B cell (primary cell): Measurements from ENCODE around the gene NBPF11. TPM values are rescaled to one million over a fixed set of nuclear protein-coding genes. Genes with fewer than 3 reads are reported as not detected.

Source experiments
- ATAC-seq: fragments of 200-7000 bp; cut with Tn5 transposase; one replicate; pipeline ENCODE4 v1.10.0; 2021; ENCODE audit warnings: low read depth, mild to moderate bottlenecking, moderate number of reproducible peaks, moderate library complexity
- CTCF ChIA-PET: fragments of 350-600 bp; sonication (Branson Sonifier 250); formaldehyde crosslinking; loops from one replicate; lab custom pipeline; 2021; ENCODE audit warnings: antibody characterized with exemption, inconsistent platforms; lab: Charles Lee
- POLR2A ChIA-PET: fragments of 350-600 bp; sonication (Branson Sonifier 250); formaldehyde crosslinking; loops from one replicate; lab custom pipeline; 2021; ENCODE audit warnings: antibody characterized with exemption; lab: Charles Lee
- DNase-seq: peaks from one replicate; pipeline ENCODE4 v3.0.0; 2013
- H2AFZ ChIP-seq: 2 replicates; pipeline ENCODE4 v1.6.1; 2012; ENCODE audit warnings: mild to moderate bottlenecking, low read depth, low read length; ENCODE audit not compliant: insufficient read depth, poor library complexity, severe bottlenecking
- H3K27ac ChIP-seq, 2 donors: 1 replicate in 1 of 2; 2 replicates in 1 of 2; pipeline ENCODE4 v1.5.1; 2012 to 2013; ENCODE audit warnings: low read length in 2 of 2, mild to moderate bottlenecking in 2 of 2, moderate library complexity in 1 of 2
- H3K27me3 ChIP-seq, 4 experiments: fragments of 200-600 bp in 1 of 4; sonication (generic) in 1 of 4; replicated peaks in 1 of 4; 1 replicate in 2 of 4; 2 replicates in 2 of 4; pipeline versions ENCODE4 v1.6.1 to v1.7.0; 2013 to 2016; ENCODE audit warnings: low read length in 3 of 4, mild to moderate bottlenecking in 2 of 4, mixed read lengths in 1 of 4, moderate library complexity in 1 of 4; ENCODE audit not compliant: insufficient read depth in 4 of 4, control insufficient read depth in 3 of 4; ENCODE audit errors: control extremely low read depth in 1 of 4
- H3K36me3 ChIP-seq, 2 experiments: replicated peaks in 1 of 2; 1 replicate in 1 of 2; 2 replicates in 1 of 2; pipeline versions ENCODE4 v1.6.1 to v1.7.1; 2013; ENCODE audit warnings: low read length in 1 of 2; ENCODE audit not compliant: insufficient read depth in 2 of 2, control insufficient read depth in 1 of 2; ENCODE audit errors: control extremely low read depth in 1 of 2, extremely low read depth in 1 of 2
- H3K4me1 ChIP-seq, 2 donors: fragments of 200-600 bp in 1 of 2; sonication (generic) in 1 of 2; 1 replicate in 1 of 2; 2 replicates in 1 of 2; pipeline versions ENCODE4 v1.5.1 to v1.6.1; 2013 to 2017; ENCODE audit warnings: low read length in 2 of 2; ENCODE audit not compliant: control insufficient read depth in 2 of 2, insufficient read depth in 2 of 2
- H3K4me2 ChIP-seq: replicated peaks from 2 replicates; pipeline ENCODE3; 2012; ENCODE audit warnings: mild to moderate bottlenecking, low read depth, low read length; ENCODE audit not compliant: poor library complexity, severe bottlenecking
- H3K4me3 ChIP-seq, 5 experiments: fragments of 200-600 bp in 1 of 5; sonication (generic) in 1 of 5; 1 replicate in 3 of 5; 2 replicates in 2 of 5; pipeline versions ENCODE4 v1.5.1 to v1.7.0; 2011 to 2016; ENCODE audit warnings: low read length in 4 of 5, mild to moderate bottlenecking in 4 of 5, low read depth in 2 of 5, control low read depth in 1 of 5, moderate library complexity in 1 of 5; ENCODE audit not compliant: insufficient read depth in 1 of 5; ENCODE audit errors: control extremely low read depth in 1 of 5, extremely low read depth in 1 of 5
- H3K79me2 ChIP-seq: fragments of 200-600 bp; sonication (generic); one replicate; pipeline ENCODE4 v1.6.0; 2016; ENCODE audit warnings: low read length; ENCODE audit not compliant: control insufficient read depth, insufficient read depth
- H3K9ac ChIP-seq: fragments of 200-600 bp; sonication (generic); 2 replicates; pipeline ENCODE4 v1.6.1; 2017; ENCODE audit warnings: mild to moderate bottlenecking, low read length, moderate library complexity
- H3K9me3 ChIP-seq, 3 donors: one replicate each; pipeline versions ENCODE4 v1.6.1 to v1.7.1; 2013; ENCODE audit warnings: low read length in 2 of 3; ENCODE audit not compliant: control insufficient read depth in 2 of 3, insufficient read depth in 1 of 3; ENCODE audit errors: control extremely low read depth in 1 of 3
- H4K20me1 ChIP-seq: 2 replicates; pipeline ENCODE4 v1.6.0; 2012; ENCODE audit warnings: mild to moderate bottlenecking, low read length; ENCODE audit not compliant: insufficient read depth, control insufficient read depth, poor library complexity, severe bottlenecking
- H3K27ac Mint-ChIP-seq: one replicate; pipeline ENCODE4 v1.8.0; 2021; ENCODE audit warnings: mixed read lengths
- H3K27me3 Mint-ChIP-seq: one replicate; pipeline ENCODE4 v1.8.0; 2021; ENCODE audit warnings: mixed read lengths
- H3K4me1 Mint-ChIP-seq: one replicate; pipeline ENCODE4 v1.8.0; 2021; ENCODE audit warnings: mixed read lengths
- H3K4me3 Mint-ChIP-seq: one replicate; pipeline ENCODE4 v1.8.0; 2021; ENCODE audit warnings: mixed read lengths
- H3K9me3 Mint-ChIP-seq: one replicate; pipeline ENCODE4 v1.8.0; 2022; ENCODE audit warnings: mixed read lengths; ENCODE audit not compliant: insufficient read depth
- EZH2 ChIP-seq: IDR thresholded peaks from 2 replicates; pipeline ENCODE4 v1.6.1; 2012; ENCODE audit warnings: borderline replicate concordance, low read depth, mild to moderate bottlenecking, moderate library complexity, low read length; ENCODE audit not compliant: insufficient read depth, poor library complexity, severe bottlenecking
- WGBS: methylation state at CpG from one replicate; pipeline ENCODE4 v1.1.5; 2013; ENCODE audit warnings: missing lambda C conversion rate; ENCODE audit not compliant: insufficient coverage; 5-methylcytosine and 5-hydroxymethylcytosine counted together
- intact Hi-C: fragments of 100-400 bp; cut with micrococcal nuclease; formaldehyde crosslinking; loops from one replicate; pipeline ENCODE4 v1.10.0; 2022
- polyA plus RNA-seq: library from polyadenylated mRNA; depleted of rRNA; stranded (reverse); fragments of >200 nt; gene quantifications from 2 replicates; pipeline ENCODE4 v1.2.3, GENCODE V29; 2012
- total RNA-seq, 2 donors: library from RNA; stranded (reverse); fragments of 120-200 nt in 1 of 2; gene quantifications; 1 replicate in 1 of 2; 2 replicates in 1 of 2; pipeline versions ENCODE4 v1.2.3 to v1.2.4, GENCODE V29; 2013 to 2022
- TF ChIP-seq, protein P1 (sequence below): fragments of 200-600 bp; IDR thresholded peaks from one replicate; pipeline ENCODE4 v1.8.0; 2022; ENCODE audit warnings: antibody characterized with exemption, mild to moderate bottlenecking

The NBPF11 gene
- total and polyA plus RNA-seq, 2 donors (not counting 1 experiment from before 2014, with no cell fraction given): 26.8 to 48.5 TPM

DNA sequence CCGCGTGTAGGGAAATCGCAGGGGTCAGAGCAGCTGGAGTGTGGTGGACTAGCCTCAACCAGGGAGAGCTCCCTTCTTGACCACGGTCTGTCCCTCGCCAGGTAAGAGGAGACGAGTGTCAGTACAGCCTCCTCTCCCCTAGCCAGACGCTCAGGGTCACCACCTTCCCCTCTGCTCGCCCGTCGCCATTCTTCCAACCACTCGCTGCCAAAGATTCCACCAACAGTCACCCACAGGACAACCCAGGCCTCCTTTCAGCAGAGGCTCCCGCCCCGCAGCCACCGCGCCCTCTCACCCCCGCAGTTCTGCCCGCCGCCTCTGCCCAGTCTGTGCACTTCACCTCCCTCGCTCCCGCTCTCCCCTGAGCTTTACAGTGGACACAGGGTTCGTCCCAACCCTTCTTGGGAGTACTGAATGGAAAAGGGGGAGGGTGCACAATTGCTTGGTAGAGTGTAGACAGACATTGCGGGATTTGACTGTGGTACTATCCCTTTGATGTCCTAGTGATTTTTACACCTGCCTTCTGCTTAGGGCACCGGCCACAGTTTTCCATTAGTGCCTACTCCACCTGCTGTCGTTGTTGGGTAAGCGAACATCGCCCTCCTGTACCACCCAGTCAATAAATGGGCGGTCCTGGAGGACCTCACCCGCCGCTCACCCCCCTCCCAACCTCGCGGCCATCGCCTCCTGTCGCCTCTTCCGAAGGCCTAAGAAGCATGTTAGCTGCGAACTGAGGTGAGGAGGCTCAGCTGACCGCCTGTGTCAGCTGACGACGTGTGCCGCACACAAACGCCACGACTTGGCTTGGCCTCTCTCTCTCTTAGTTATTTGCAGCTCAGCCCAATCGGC is 9.2 kb upstream of the NBPF11 start:
- peaks cover 6 to 13% of the 10 kb centered on the region in 2 donors for H3K4me1 ChIP-seq
- ATAC-seq (no peak), DNase-seq (no peak)
- H2AFZ ChIP-seq: no peak overlapping the region
- 96% methylated on average over 41 of the region's 42 CpGs for whole genome bisulfite sequencing
- intact Hi-C loops: no loop called here
- ChIA-PET POLR2A (no interaction called here), CTCF (no interaction called here)
- TF ChIP-seq EZH2: no peak
- TF ChIP-seq, protein P1, sequence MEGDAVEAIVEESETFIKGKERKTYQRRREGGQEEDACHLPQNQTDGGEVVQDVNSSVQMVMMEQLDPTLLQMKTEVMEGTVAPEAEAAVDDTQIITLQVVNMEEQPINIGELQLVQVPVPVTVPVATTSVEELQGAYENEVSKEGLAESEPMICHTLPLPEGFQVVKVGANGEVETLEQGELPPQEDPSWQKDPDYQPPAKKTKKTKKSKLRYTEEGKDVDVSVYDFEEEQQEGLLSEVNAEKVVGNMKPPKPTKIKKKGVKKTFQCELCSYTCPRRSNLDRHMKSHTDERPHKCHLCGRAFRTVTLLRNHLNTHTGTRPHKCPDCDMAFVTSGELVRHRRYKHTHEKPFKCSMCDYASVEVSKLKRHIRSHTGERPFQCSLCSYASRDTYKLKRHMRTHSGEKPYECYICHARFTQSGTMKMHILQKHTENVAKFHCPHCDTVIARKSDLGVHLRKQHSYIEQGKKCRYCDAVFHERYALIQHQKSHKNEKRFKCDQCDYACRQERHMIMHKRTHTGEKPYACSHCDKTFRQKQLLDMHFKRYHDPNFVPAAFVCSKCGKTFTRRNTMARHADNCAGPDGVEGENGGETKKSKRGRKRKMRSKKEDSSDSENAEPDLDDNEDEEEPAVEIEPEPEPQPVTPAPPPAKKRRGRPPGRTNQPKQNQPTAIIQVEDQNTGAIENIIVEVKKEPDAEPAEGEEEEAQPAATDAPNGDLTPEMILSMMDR: no peak
- no peaks in the 10 kb centered on the region for H3K9me3 ChIP-seq
- Mint-ChIP-seq H3K4me1 (peaks cover 11% of the 10 kb centered on the region), H3K9me3 (no peaks in the 10 kb centered on the region), H3K27me3 (peaks cover 17% of the 10 kb centered on the region), H3K27ac (no peak overlapping the region), H3K4me3 (no peak overlapping the region)
- H3K4me3 ChIP-seq: no peak overlapping the region
- H3K9ac ChIP-seq: no peak overlapping the region
- no peaks in the 10 kb centered on the region for H3K79me2 ChIP-seq
- H4K20me1 ChIP-seq: no peaks in the 10 kb centered on the region
- H3K27ac ChIP-seq: no peak overlapping the region
- no peaks in the 10 kb centered on the region for H3K36me3 ChIP-seq
- H3K4me2 ChIP-seq: no peak overlapping the region
- peaks cover 0 to 16% (median 3%) of the 10 kb centered on the region in 4 experiments for H3K27me3 ChIP-seq

DNA sequence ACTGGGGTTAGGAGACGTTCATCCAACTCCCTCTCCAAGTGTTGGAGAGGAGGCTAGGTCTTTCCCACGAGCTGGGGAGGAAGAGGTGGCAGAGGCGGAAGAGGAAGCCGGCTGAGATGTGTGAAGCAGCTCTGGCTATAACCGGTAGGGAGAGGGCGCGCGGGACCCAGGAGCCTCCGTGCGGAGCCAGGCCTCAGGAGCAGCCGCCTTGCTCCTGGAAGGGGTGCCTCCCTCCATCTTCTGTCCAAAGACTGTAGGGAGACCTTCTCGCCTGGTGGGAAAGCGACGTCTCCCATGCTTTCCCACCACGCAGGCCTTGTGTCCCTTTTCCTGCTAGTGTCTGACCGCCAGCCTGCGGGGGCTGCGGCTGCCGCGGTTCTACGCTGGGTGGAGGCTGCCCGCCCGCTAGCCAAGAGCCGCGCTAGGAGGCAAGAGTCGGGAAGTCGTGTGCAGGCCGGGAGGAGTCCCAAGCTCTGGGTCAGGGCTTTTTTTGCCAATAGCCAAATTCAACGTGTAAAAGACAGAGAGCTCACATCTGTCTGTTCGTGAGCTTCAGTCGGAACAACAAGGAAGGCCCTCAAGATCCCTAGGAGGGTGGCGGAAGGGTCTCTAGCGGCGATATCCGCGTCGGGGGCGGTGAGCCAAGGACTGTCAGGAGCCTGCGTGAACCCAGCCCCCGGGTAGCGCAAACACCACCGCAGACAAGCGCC is 8.4 kb upstream of the NBPF11 start:
- no peaks in the 10 kb centered on the region for H3K36me3 ChIP-seq
- H3K27me3 ChIP-seq: peaks cover 0 to 16% (median 3%) of the 10 kb centered on the region in 4 experiments
- H3K79me2 ChIP-seq: no peaks in the 10 kb centered on the region
- H3K9ac ChIP-seq: no peak overlapping the region
- Mint-ChIP-seq H3K9me3 (no peaks in the 10 kb centered on the region), H3K4me3 (no peak overlapping the region), H3K27me3 (peaks cover 17% of the 10 kb centered on the region), H3K27ac (no peak overlapping the region), H3K4me1 (peaks cover 17% of the 10 kb centered on the region)
- intact Hi-C loops: no loop called here
- TF ChIP-seq EZH2: no peak
- TF ChIP-seq, protein P1: no peak
- no peak overlapping the region for H3K27ac ChIP-seq
- CTCF ChIA-PET: no interaction called here
- ATAC-seq (no peak), DNase-seq (no peak)
- H3K4me2 ChIP-seq: no peak overlapping the region
- H3K9me3 ChIP-seq: no peaks in the 10 kb centered on the region
- H3K4me3 ChIP-seq: no peak overlapping the region
- POLR2A ChIA-PET: no interaction called here
- peaks cover 6 to 16% of the 10 kb centered on the region in 2 donors for H3K4me1 ChIP-seq
- 98% methylated on average over 39 of the region's 43 CpGs for WGBS
- H2AFZ ChIP-seq: no peak overlapping the region
- H4K20me1 ChIP-seq: no peaks in the 10 kb centered on the region
